ENCODE data around the gene SKI. TPM values are rescaled to one million over a fixed set of nuclear protein-coding genes. Genes with fewer than 3 reads are reported as not detected.

SKI gene
- total and polyA plus RNA-seq, 2 experiments from 2014 or later = 9.3 to 66.8 TPM

GRCh38 chr1:2206813-2207487 is 21.2 kb upstream of the SKI start (continued):
- TF ChIP-seq EZH2phosphoT487 (IDR thresholded peaks at IDR 0.05; ENCODE audit: unreplicated experiment) (no peak), CTCF (conservative IDR thresholded peaks at IDR 0.05; ENCODE audit: low read depth in 2 of 2) (no peak), EZH2 (IDR thresholded peaks at IDR 0.05; ENCODE audit: low read depth, unreplicated experiment) (no peak), ETS1 (IDR thresholded peaks at IDR 0.05) (no peak), REST (IDR thresholded peaks at IDR 0.05; ENCODE audit: unreplicated experiment) (no peak), POLR2AphosphoS5 (IDR thresholded peaks at IDR 0.05; ENCODE audit: low read depth) (no peak)

- Histone ChIP-seq H3K36me3 (ENCODE audit: insufficient read depth) (no peaks in the 10 kb centered on the region), H4K20me1 (replicated peaks; ENCODE audit: insufficient read depth) (no peaks in the 10 kb centered on the region), H3K4me3 (no peak overlapping the region), H2AFZ (no peak overlapping the region), H3F3A (replicated peaks; ENCODE audit: low read depth) (peaks cover 17% of the 10 kb centered on the region), H3K27ac (ENCODE audit: low read depth) (no peak overlapping the region), H3K9me2 (ENCODE audit: insufficient read depth) (no peaks in the 10 kb centered on the region), H3K27me3 (ENCODE audit: insufficient read depth) (peaks cover 6% of the 10 kb centered on the region; the same call in 1 of the 2 replicates), H3K79me2 (replicated peaks; ENCODE audit: insufficient read depth) (no peaks in the 10 kb centered on the region), H3K4me1 (ENCODE audit: insufficient read depth) (peaks cover 23% of the 10 kb centered on the region), H3K4me2 (no peak overlapping the region)
- Mint-ChIP-seq H3K27me3 (ENCODE audit: insufficient read depth, low read depth, poor library complexity) (peaks cover 22% of the 10 kb centered on the region), H3K9me3 (no peaks in the 10 kb centered on the region), H3K4me3 (no peak overlapping the region; the same call in 2 of the 3 replicates), H3K36me3 (ENCODE audit: low read depth) (no peaks in the 10 kb centered on the region), H3K4me1 (peaks cover 22% of the 10 kb centered on the region), H3K27ac (no peak overlapping the region; the same call in 1 of the 2 replicates)
- ATAC-seq (no peak), DNase-seq (ENCODE audit: low spot score) (no peak)
- TF ChIP-seq REST (IDR thresholded peaks at IDR 0.05; ENCODE audit: unreplicated experiment) (no peak), STAT1 (IDR thresholded peaks at IDR 0.05; ENCODE audit: unreplicated experiment) (no peak)
Observed at GRCh38 chr1:2208309-2209239, 19.5 kb upstream of the SKI start.

All from GM23338 (cell line).